Measurements from ENCODE around the gene DOK6. TPM values are rescaled to one million over a fixed set of nuclear protein-coding genes. Genes with fewer than 3 reads are reported as not detected.

The DOK6 gene
- total and polyA plus RNA-seq, 10 of the 15 experiments (the other 5 are each of a cell fraction or from before 2014, with no cell fraction given), result 0.01 to 0.09 (median 0.04) TPM; not detected in 4

DNA sequence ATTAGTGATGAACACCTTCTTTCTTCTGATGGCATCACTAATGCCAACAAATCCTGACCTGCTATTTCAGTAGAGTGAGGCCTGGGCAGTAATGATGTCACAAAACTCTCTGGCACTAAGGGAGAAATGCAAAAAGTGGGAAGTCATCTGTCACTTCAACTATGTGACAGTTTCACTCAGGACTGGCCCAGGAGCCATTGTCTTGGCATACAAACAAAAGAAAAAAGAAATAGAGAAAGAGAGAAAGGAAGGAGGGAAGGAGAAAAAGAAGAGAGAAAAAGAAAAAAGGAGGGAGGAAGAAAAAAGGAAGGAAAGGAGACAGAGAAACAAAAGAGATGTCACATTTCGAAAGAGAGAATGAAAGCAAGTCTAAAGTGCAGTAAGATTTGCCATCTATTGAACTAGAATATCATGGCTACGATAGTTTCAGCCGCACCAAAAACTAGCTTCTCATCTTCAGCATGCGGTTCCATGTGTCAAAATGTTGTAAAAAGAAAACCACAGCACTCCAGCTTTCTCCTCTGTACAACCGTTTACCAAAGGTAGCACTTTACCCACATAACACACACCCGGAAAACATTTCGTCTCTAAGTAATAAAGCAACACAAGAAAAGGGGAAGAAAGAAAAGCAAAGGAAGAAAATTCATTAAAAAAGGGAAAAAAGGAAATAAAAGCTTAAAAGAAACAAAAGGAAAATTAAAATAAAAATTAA is 496.9 kb downstream of the DOK6 start:
- H4K20me1 ChIP-seq (ENCODE audit: control insufficient read depth, insufficient read depth), result no peaks in the 10 kb centered on the region
- H3K79me2 ChIP-seq (ENCODE audit: control insufficient read depth, insufficient read depth, low read length), result peaks cover 19% of the 10 kb centered on the region
- peaks cover 6 to 14% of the 10 kb centered on the region in 2 experiments for H3K36me3 ChIP-seq (ENCODE audit: control insufficient read depth in 2 of 2, insufficient read depth in 2 of 2, low read length in 1 of 2)
- H3K4me2 ChIP-seq (ENCODE audit: control insufficient read depth, insufficient read depth), result peak overlapping the region; percentile 61
- no peak overlapping the region for H3K9ac ChIP-seq (ENCODE audit: control insufficient read depth, insufficient read depth, low read length)
- ChIA-PET CTCF (interaction anchor here (0.8 to 2.1 kb wide), 6 partner anchors 12 to 132 kb away, joined by 3 to 10 read pairs (median 4); no protein-coding TSS in a partner anchor), RAD21 (ENCODE audit: unreplicated experiment) (interaction anchor here (0.5 to 2.1 kb wide), 18 partner anchors 10 to 173 kb away, joined by 3 to 26 read pairs (median 4); no protein-coding TSS in a partner anchor), POLR2A (interaction anchor here (0.8 to 2.5 kb wide), 5 partner anchors 13 to 159 kb away, joined by 3 to 9 read pairs (median 4); no protein-coding TSS in a partner anchor), SMC1A (ENCODE audit: uncharacterized antibody, unreplicated experiment) (interaction anchor here (0.6 to 3.0 kb wide), 18 partner anchors 13 to 900 kb away, joined by 3 to 33 read pairs (median 4); no protein-coding TSS in a partner anchor)
- WGBS (ENCODE audit: insufficient coverage, insufficient replicate concordance, low lambda C conversion rate, missing lambda C conversion rate), result 33% methylated on average over 7 of the region's 7 CpGs
- H3K9me3 ChIP-seq (replicated peaks; ENCODE audit: control insufficient read depth, insufficient read depth, low read length), result no peaks in the 10 kb centered on the region; the same call in 1 of the 3 replicates
- DNase-seq (ENCODE audit: low read depth, low spot score) (peak; percentile 74), FAIRE-seq (peak; percentile 52), ATAC-seq (peak; percentile 66)
- H3K27ac ChIP-seq (ENCODE audit: control insufficient read depth, insufficient read depth), result peak overlapping the region; percentile 84
- H3K27me3 ChIP-seq (replicated peaks in 1 of 2; ENCODE audit: control insufficient read depth in 2 of 2, insufficient read depth in 2 of 2, low read length in 1 of 2), result no peaks in the 10 kb centered on the region
- no peak overlapping the region for H2AFZ ChIP-seq (ENCODE audit: control insufficient read depth, low read depth, low read length)
- in situ Hi-C loops (cut with MboI) (no loop called here), intact Hi-C loops (cut with micrococcal nuclease; ENCODE audit: unreplicated experiment) (loop anchor here (1.0 to 5.0 kb wide), 6 partner anchors 33 to 295 kb away; no protein-coding TSS in a partner anchor)
- no TSS peak for BruUV-seq (replicated peaks)
- H3K4me1 ChIP-seq (ENCODE audit: control insufficient read depth, insufficient read depth, low read length), result peaks cover 31% of the 10 kb centered on the region
- peak overlapping the region; percentile 42 for H3K4me3 ChIP-seq
- peak; percentile 86 for TF ChIP-seq BCL11A (IDR thresholded peaks at IDR 0.05; ENCODE audit: low read depth, low read length)
- TF ChIP-seq, protein P1, sequence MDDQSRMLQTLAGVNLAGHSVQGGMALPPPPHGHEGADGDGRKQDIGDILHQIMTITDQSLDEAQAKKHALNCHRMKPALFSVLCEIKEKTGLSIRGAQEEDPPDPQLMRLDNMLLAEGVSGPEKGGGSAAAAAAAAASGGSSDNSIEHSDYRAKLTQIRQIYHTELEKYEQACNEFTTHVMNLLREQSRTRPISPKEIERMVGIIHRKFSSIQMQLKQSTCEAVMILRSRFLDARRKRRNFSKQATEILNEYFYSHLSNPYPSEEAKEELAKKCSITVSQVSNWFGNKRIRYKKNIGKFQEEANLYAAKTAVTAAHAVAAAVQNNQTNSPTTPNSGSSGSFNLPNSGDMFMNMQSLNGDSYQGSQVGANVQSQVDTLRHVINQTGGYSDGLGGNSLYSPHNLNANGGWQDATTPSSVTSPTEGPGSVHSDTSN (IDR thresholded peaks at IDR 0.05; ENCODE audit: insufficient replicate concordance, low read depth, low read length), result peak; percentile 17
- TF ChIP-seq BHLHE40 (IDR thresholded peaks at IDR 0.05; ENCODE audit: borderline replicate concordance in 1 of 2, low read depth in 2 of 2, low read length in 1 of 2), result peak in 1 of 2 experiments; percentile 67; a peak in 1 of 4 replicates
- peak; percentile 64 for TF ChIP-seq SMAD1 (IDR thresholded peaks at IDR 0.05; ENCODE audit: low read depth, partially characterized antibody)
- TF ChIP-seq YY1 (IDR thresholded peaks at IDR 0.05; ENCODE audit: low read depth, low read length), result 0 out of 2 replicates have a peak, but pooled peaks have one; percentile 42
- TF ChIP-seq, protein P2, sequence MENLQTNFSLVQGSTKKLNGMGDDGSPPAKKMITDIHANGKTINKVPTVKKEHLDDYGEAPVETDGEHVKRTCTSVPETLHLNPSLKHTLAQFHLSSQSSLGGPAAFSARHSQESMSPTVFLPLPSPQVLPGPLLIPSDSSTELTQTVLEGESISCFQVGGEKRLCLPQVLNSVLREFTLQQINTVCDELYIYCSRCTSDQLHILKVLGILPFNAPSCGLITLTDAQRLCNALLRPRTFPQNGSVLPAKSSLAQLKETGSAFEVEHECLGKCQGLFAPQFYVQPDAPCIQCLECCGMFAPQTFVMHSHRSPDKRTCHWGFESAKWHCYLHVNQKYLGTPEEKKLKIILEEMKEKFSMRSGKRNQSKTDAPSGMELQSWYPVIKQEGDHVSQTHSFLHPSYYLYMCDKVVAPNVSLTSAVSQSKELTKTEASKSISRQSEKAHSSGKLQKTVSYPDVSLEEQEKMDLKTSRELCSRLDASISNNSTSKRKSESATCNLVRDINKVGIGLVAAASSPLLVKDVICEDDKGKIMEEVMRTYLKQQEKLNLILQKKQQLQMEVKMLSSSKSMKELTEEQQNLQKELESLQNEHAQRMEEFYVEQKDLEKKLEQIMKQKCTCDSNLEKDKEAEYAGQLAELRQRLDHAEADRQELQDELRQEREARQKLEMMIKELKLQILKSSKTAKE (IDR thresholded peaks at IDR 0.05; ENCODE audit: low read depth, poor library complexity, severe bottlenecking), result peak; percentile 78
- TF ChIP-seq CBFB (IDR thresholded peaks at IDR 0.05; ENCODE audit: low read depth), result 0 out of 2 replicates have a peak, but pooled peaks have one; percentile 40
- peak; percentile 88 to 91; a peak in 3 of 4 replicates for TF ChIP-seq EP300 (IDR thresholded peaks at IDR 0.05; ENCODE audit: borderline replicate concordance in 1 of 2, control insufficient read depth in 1 of 2, low read depth in 2 of 2, low read length in 2 of 2)
- peak; percentile 85 for TF ChIP-seq PAX5 (IDR thresholded peaks at IDR 0.05; ENCODE audit: borderline replicate concordance, low read depth, low read length)
- peak; percentile 99 for TF ChIP-seq IKZF2 (IDR thresholded peaks at IDR 0.05)
- TF ChIP-seq POU2F2 (IDR thresholded peaks at IDR 0.05; ENCODE audit: borderline replicate concordance, low read depth, low read length), result peak; percentile 70; the same call in 1 of the 3 replicates
- TF ChIP-seq TCF12 (IDR thresholded peaks at IDR 0.05; ENCODE audit: low read depth, low read length), result peak; percentile 24; the same call in 1 of the 2 replicates
- 0 out of 2 replicates have a peak, but pooled peaks have one; percentile 58 for TF ChIP-seq GATAD2B (conservative IDR thresholded peaks at IDR 0.05; ENCODE audit: low read depth)
- TF ChIP-seq ZBTB4 (CRISPR knock-in tag; IDR thresholded peaks at IDR 0.05), result no peak
- no peak for TF ChIP-seq TARDBP (IDR thresholded peaks at IDR 0.05; ENCODE audit: borderline replicate concordance)
